Urinary bladder (tissue), 4 donors: ENCODE data around the gene APAF1. TPM values are rescaled to one million over a fixed set of nuclear protein-coding genes. Genes with fewer than 3 reads are reported as not detected.

Source experiments
- DNase-seq: peaks from one replicate; pipeline ENCODE4 v3.0.0-alpha.2; 2015; ENCODE audit errors: extremely low spot score
- H3K27ac ChIP-seq: one replicate; pipeline ENCODE4 v1.5.1; 2013; ENCODE audit warnings: low read depth, mild to moderate bottlenecking, moderate library complexity
- H3K36me3 ChIP-seq: one replicate; pipeline ENCODE4 v1.6.1; 2013; ENCODE audit warnings: mild to moderate bottlenecking, moderate library complexity; ENCODE audit not compliant: insufficient read depth
- H3K4me1 ChIP-seq: one replicate; pipeline ENCODE4 v1.6.1; 2013; ENCODE audit warnings: mild to moderate bottlenecking, moderate library complexity; ENCODE audit not compliant: insufficient read depth
- H3K4me3 ChIP-seq: one replicate; pipeline ENCODE4 v1.5.1; 2013; ENCODE audit warnings: low read depth, low read length
- WGBS: extraction: QIAGEN DNeasy Blood & Tissue Kit; methylation state at CpG from one replicate; pipeline ENCODE4 v1.1.7; 2013; 5-methylcytosine and 5-hydroxymethylcytosine counted together
- polyA plus RNA-seq: library from polyadenylated mRNA; stranded (reverse); fragments of 200-250 nt; gene quantifications from one replicate; pipeline ENCODE4 v1.2.3, GENCODE V29; 2013
- total RNA-seq: library from RNA; depleted of rRNA; stranded (reverse); fragments of >200 nt; gene quantifications from one replicate; pipeline ENCODE4 v1.2.3, GENCODE V29; 2014
- donor health status: healthy with polysubstance abuse.
- donor health status: healthy.

The APAF1 gene
- total and polyA plus RNA-seq, 2 donors: 5.5 to 52.9 TPM

DNA sequence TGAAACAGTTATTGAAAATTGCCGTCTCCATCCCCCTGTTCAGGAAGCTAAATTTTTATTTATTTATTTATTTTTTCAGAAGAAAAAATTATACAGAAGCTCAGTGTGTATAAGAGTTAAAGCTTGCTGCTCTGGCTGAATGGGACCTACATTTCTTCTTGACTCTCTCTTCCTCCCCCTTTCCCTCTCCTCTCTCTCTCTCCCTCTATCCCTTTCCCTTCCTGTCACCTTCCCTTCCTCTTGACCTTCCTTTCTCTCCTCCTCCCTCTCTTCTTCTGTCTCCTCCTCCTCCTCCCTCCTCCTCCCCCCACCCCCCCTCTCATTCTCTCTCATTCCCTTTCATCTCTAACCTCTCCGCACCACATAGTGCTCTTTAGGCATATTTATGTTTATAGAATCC is 39.1 kb downstream of the APAF1 start:
- H3K4me3 ChIP-seq: no peak overlapping the region
- 96% methylated on average over 2 of the region's 2 CpGs for WGBS
- no peak for DNase-seq
- no peak overlapping the region for H3K27ac ChIP-seq
- H3K4me1 ChIP-seq: no peaks in the 10 kb centered on the region
- H3K36me3 ChIP-seq: peaks cover 12% of the 10 kb centered on the region

- DNase-seq: no peak
- Histone ChIP-seq H3K27ac (no peak overlapping the region), H3K4me3 (no peak overlapping the region), H3K4me1 (no peaks in the 10 kb centered on the region), H3K36me3 (peaks cover 8% of the 10 kb centered on the region)
- 86% methylated on average over 2 of the region's 2 CpGs for WGBS
These were observed 41.5 kb downstream of the APAF1 start for GRCh38 chr12:98686603-98687002.

DNA sequence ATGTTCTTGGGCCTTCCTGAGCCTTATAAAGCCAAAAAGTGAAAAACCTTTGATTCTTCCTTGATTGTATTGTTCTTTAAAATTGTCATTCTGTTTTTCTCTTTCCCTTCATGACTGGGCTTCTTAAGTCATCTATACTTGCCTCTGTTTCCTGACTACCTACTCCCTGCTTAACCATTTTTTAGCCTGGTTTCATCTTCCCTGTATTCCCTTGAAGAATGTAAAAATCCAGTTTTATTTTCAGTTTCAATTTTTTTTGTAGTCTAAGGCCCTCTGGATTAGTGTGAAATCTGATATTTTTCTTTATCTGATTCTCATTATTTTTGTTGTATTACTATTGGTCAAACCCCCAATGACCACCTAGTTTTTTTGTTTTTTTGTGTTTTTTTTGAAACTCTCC is 46.3 kb downstream of the APAF1 start:
- Histone ChIP-seq H3K27ac (no peak overlapping the region), H3K4me3 (no peak overlapping the region), H3K36me3 (peaks cover 2% of the 10 kb centered on the region), H3K4me1 (no peaks in the 10 kb centered on the region)
- no peak for DNase-seq

- Histone ChIP-seq H3K27ac (no peak overlapping the region), H3K4me1 (no peaks in the 10 kb centered on the region), H3K36me3 (no peaks in the 10 kb centered on the region), H3K4me3 (no peak overlapping the region)
- DNase-seq: no peak
- 78% methylated on average over 8 of the region's 8 CpGs for WGBS
These were observed 51.1 kb downstream of the APAF1 start for GRCh38 chr12:98696036-98696646.

GRCh38 chr12:98697209-98697608 is 52.1 kb downstream of the APAF1 start:
- no peaks in the 10 kb centered on the region for H3K36me3 ChIP-seq
- no peak overlapping the region for H3K27ac ChIP-seq
- H3K4me1 ChIP-seq: no peaks in the 10 kb centered on the region
- H3K4me3 ChIP-seq: no peak overlapping the region
- no peak for DNase-seq
- 90% methylated on average over 2 of the region's 2 CpGs for WGBS

- peak; percentile 17 for DNase-seq
- no peaks in the 10 kb centered on the region for H3K4me1 ChIP-seq
- 27% methylated on average over 6 of the region's 6 CpGs for WGBS
- no peak overlapping the region for H3K4me3 ChIP-seq
- no peak overlapping the region for H3K27ac ChIP-seq
- H3K36me3 ChIP-seq: peaks cover 2% of the 10 kb centered on the region
These were observed 53.7 kb downstream of the APAF1 start for GRCh38 chr12:98698603-98699463.

GRCh38 chr12:98699586-98699985 is 54.5 kb downstream of the APAF1 start:
- no peak for DNase-seq
- Histone ChIP-seq H3K27ac (peak overlapping the region; percentile 2), H3K4me3 (no peak overlapping the region), H3K4me1 (no peaks in the 10 kb centered on the region), H3K36me3 (peaks cover 2% of the 10 kb centered on the region)
- 16% methylated on average over 3 of the region's 3 CpGs for WGBS

DNA sequence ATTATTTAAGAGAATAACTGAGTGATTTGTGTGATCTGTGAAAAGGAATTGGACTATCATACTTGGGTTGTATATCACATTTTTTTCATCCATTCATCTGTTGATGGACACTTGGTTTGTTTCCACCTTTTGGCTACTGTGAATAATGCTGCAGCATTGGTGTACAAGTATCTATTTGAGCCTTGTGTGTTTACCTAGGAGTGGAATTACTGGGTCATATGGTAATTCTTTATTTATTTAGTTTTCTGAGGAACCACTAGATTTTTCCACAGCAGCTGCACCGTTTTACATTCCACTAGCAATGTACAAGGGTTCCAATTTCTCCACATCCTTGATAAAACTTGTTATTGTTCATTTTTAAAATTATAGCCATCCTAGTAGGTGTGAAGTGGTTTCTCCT is 56.1 kb downstream of the APAF1 start:
- Histone ChIP-seq H3K36me3 (peaks cover 2% of the 10 kb centered on the region), H3K4me1 (no peaks in the 10 kb centered on the region), H3K4me3 (no peak overlapping the region), H3K27ac (no peak overlapping the region)
- 33% methylated on average over 1 of the region's 1 CpG for WGBS
- no peak for DNase-seq

GRCh38 chr12:98709022-98709421 is 63.9 kb downstream of the APAF1 start:
- H3K4me1 ChIP-seq: no peaks in the 10 kb centered on the region
- H3K4me3 ChIP-seq: no peak overlapping the region
- DNase-seq: no peak
- H3K27ac ChIP-seq: no peak overlapping the region
- whole genome bisulfite sequencing: 96% methylated on average over 1 of the region's 1 CpG
- peaks cover 4% of the 10 kb centered on the region for H3K36me3 ChIP-seq

GRCh38 chr12:98714426-98714825 is 69.3 kb downstream of the APAF1 start:
- Histone ChIP-seq H3K4me1 (no peaks in the 10 kb centered on the region), H3K36me3 (peaks cover 4% of the 10 kb centered on the region), H3K27ac (no peak overlapping the region), H3K4me3 (no peak overlapping the region)
- no peak for DNase-seq
- WGBS: 92% methylated on average over 4 of the region's 4 CpGs

DNA sequence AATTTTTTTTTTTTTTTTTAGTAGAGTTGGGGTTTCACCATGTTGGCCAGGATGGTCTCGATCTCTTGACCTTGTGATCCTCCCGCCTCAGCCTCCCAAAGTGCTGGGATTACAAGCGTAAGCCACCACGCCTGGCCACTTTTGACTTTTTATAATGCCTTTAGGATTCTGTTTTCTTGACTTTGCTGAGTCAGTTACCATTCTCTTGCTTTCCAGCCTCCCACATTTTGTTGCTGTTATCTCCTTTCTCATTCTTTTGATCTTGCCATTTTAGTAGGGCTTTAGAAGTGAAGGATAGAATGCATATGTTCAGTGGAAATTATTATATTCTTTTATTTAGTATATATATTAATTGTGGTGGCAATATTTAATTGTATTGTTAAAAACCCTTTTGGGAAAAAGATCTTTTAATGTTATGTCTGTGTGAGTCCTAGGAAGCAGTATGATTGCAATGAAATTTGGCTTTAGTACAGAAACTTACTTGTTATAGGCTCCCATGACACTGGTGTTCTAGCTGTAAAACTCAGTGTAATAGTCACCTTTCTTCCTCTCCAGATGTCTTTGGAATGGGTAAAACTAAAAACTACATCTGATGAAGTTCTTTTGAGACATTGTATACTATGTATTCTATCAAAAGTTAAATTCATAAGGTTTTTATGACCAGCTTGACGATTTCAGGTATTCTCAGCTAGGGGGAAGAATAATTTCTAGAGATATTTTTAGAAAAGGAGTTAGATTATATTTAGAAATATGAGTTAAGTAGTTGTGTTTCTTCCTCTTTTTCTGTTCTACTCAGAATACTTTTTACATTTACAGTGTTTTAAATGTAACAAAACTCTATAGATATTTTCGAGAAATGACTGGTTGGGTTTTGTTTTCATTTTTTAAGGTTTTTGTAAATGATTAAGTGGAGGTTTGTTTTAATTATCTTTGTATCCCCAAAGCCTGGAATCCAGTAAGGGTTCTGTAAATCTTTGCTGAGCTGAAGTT is 74.7 kb downstream of the APAF1 start:
- no peak overlapping the region for H3K27ac ChIP-seq
- no peaks in the 10 kb centered on the region for H3K4me1 ChIP-seq
- H3K36me3 ChIP-seq: no peaks in the 10 kb centered on the region
- DNase-seq: no peak
- WGBS: 94% methylated on average over 6 of the region's 6 CpGs
- no peak overlapping the region for H3K4me3 ChIP-seq

DNA sequence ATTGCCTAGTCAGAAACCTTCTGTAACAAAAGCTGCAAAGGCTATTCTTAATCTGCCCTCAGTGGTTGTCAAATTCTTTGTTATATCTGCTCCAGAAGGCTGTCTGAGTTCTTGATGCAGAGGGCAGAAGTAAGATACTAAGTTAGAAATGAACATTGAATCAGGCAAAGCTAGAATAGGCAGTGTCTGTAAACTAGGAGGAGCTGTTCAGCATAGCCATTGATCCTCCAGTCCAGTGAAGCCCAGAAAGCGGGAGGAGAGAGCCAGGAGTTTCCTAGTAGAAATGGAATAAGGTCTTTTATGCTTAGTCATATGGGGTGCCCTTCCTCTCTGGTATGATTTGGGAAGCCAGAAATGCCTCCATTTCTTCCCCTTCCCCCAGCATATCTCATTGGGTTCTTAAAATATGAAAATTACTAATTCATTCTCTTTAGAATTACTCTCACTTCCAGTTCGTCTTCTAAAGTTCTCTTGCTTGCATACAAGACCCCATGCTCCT is 76.2 kb downstream of the APAF1 start:
- WGBS: 94% methylated on average over 2 of the region's 2 CpGs
- H3K4me3 ChIP-seq: no peak overlapping the region
- DNase-seq: no peak
- no peak overlapping the region for H3K27ac ChIP-seq
- no peaks in the 10 kb centered on the region for H3K4me1 ChIP-seq
- H3K36me3 ChIP-seq: peaks cover 5% of the 10 kb centered on the region

GRCh38 chr12:98724384-98725155 is 79.5 kb downstream of the APAF1 start:
- Histone ChIP-seq H3K27ac (no peak overlapping the region), H3K4me3 (no peak overlapping the region), H3K36me3 (peaks cover 7% of the 10 kb centered on the region), H3K4me1 (no peaks in the 10 kb centered on the region)
- WGBS: 93% methylated on average over 5 of the region's 5 CpGs
- no peak for DNase-seq
